HG02610 (cell line): ENCODE results near the gene SPATA18.

ENCODE experiments used
- ATAC-seq: cut with Tn5 transposase; IDR thresholded peaks from one replicate; pipeline ENCODE4 v1.9.1; 2021; ENCODE audit warnings: mild to moderate bottlenecking, moderate library complexity; ENCODE audit not compliant: unreplicated experiment

SPATA18 gene

GRCh38 chr4:52051213-52051614 is at the start of gene SPATA18:
Gene SPATA18 (plus strand): TSS chr4:52051304. CDS start chr4:52051705, 401 bp downstream.
- ATAC-seq = peak; percentile 53

GRCh38 chr4:52001616-52002015 is 49.5 kb upstream of the SPATA18 start:
- no peak for ATAC-seq

- ATAC-seq = no peak
Measured at GRCh38 chr4:52004414-52004813, 46.7 kb upstream of the SPATA18 start.

- ATAC-seq = no peak
Measured at GRCh38 chr4:52005604-52006273, 45.4 kb upstream of the SPATA18 start.

GRCh38 chr4:52006887-52007286 is 44.2 kb upstream of the SPATA18 start:
- no peak for ATAC-seq

GRCh38 chr4:52010986-52011385 is 40.1 kb upstream of the SPATA18 start:
- no peak for ATAC-seq

GRCh38 chr4:52012651-52013050 is 38.5 kb upstream of the SPATA18 start:
- ATAC-seq = no peak

- ATAC-seq = no peak
Measured at GRCh38 chr4:52014903-52015302, 36.2 kb upstream of the SPATA18 start.

- no peak for ATAC-seq
Measured at GRCh38 chr4:52015366-52015765, 35.7 kb upstream of the SPATA18 start.

GRCh38 chr4:52016981-52017380 is 34.1 kb upstream of the SPATA18 start:
- no peak for ATAC-seq

- no peak for ATAC-seq
Measured at GRCh38 chr4:52017814-52018213, 33.3 kb upstream of the SPATA18 start.

- ATAC-seq = no peak
Measured at GRCh38 chr4:52019936-52020657, 31.0 kb upstream of the SPATA18 start, which contains the start of gene LRRC66. Gene LRRC66 (minus strand): TSS chr4:52020363. CDS start chr4:52017613, 2,750 bp downstream.

- ATAC-seq = no peak
Measured at GRCh38 chr4:52028970-52029369, 22.1 kb upstream of the SPATA18 start.

GRCh38 chr4:52032005-52032404 is 19.1 kb upstream of the SPATA18 start:
- ATAC-seq = no peak

- no peak for ATAC-seq
Measured at GRCh38 chr4:52035190-52035589, 15.9 kb upstream of the SPATA18 start.

- ATAC-seq = no peak
Measured at GRCh38 chr4:52036886-52037530, 14.1 kb upstream of the SPATA18 start.

- peak; percentile 47 for ATAC-seq
Measured at GRCh38 chr4:52037689-52038102, 13.4 kb upstream of the SPATA18 start.

- ATAC-seq = peak; percentile 91
Measured at GRCh38 chr4:52038103-52038912, 12.8 kb upstream of the SPATA18 start, which contains the start of gene SGCB. Gene SGCB (minus strand): TSS chr4:52038299. CDS start chr4:52038259, 40 bp downstream.

- ATAC-seq = no peak
Measured at GRCh38 chr4:52045028-52045427, 6.1 kb upstream of the SPATA18 start.

- no peak for ATAC-seq
Measured at GRCh38 chr4:52049266-52049665, 1.8 kb upstream of the SPATA18 start.
